ENCODE measurements around the gene PLEKHG5. TPM values are rescaled to one million over a fixed set of nuclear protein-coding genes. Genes with fewer than 3 reads are reported as not detected.

Gene PLEKHG5
- polyA plus RNA-seq, 1 experiment = 4.2 TPM

DNA sequence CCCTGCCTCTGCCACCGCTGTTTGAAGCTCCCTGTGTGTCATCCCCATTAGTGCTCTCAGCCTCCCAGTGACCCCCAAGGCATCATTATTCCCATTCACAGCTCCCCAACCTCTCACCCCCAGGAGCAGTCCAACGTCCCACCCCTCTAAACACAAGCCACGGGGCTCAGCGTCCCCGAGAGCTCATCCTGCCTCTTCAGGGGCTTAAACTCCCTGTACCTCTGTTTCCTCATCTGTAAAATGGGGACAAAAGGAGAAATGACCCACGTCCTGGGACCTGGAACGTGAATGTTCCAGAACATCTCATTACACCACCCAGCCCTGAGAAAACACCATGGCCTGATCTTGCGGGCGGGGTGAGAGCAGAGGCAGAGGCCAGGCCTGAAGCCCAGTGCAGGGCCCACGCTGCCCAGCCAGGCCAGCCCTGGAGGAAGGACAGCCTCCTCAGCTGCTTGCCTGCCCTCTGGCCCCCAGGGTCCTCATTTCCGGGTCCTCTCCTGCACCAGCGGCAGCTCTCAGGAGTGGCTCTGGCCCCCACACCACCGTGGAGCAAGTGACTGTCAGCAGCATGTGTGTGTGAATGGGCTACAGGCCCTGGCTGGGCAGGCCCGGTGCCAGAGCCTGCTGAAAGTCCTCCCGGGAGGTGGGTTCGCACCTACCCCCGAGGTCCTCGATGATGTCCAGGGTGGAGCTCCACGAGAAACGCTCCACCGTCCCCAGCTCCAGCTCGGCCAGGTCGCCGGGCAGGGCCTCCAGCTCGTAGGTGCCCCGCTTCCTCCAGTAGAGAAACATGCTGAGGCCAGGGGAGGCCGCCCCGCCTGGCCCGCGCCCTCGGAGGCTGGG is 14.1 kb upstream of the PLEKHG5 start:
- peaks cover 8% of the 10 kb centered on the region for H3K27me3 ChIP-seq (ENCODE audit: control insufficient read depth, insufficient read depth, low read length)
- TF ChIP-seq, protein P1, sequence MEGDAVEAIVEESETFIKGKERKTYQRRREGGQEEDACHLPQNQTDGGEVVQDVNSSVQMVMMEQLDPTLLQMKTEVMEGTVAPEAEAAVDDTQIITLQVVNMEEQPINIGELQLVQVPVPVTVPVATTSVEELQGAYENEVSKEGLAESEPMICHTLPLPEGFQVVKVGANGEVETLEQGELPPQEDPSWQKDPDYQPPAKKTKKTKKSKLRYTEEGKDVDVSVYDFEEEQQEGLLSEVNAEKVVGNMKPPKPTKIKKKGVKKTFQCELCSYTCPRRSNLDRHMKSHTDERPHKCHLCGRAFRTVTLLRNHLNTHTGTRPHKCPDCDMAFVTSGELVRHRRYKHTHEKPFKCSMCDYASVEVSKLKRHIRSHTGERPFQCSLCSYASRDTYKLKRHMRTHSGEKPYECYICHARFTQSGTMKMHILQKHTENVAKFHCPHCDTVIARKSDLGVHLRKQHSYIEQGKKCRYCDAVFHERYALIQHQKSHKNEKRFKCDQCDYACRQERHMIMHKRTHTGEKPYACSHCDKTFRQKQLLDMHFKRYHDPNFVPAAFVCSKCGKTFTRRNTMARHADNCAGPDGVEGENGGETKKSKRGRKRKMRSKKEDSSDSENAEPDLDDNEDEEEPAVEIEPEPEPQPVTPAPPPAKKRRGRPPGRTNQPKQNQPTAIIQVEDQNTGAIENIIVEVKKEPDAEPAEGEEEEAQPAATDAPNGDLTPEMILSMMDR (IDR thresholded peaks at IDR 0.05; ENCODE audit: low read depth, low read length) = no peak
- H3K9me3 ChIP-seq (ENCODE audit: control insufficient read depth, insufficient read depth, low read length) = no peaks in the 10 kb centered on the region; the same call in 1 of the 2 replicates
- H3K4me3 ChIP-seq (ENCODE audit: low read depth, low read length) = no peak overlapping the region
- no peak for DNase-seq (ENCODE audit: low read depth, low spot score)
- ChIA-PET POLR2A (no interaction called here), CTCF (interaction anchor here (1.3 to 2.0 kb wide), 2 partner anchors 16 to 49 kb away, joined by 4 to 11 read pairs; partner anchors contain the start of gene TAS1R1)
- H3K27ac ChIP-seq (ENCODE audit: low read depth, low read length) = no peak overlapping the region

DNA sequence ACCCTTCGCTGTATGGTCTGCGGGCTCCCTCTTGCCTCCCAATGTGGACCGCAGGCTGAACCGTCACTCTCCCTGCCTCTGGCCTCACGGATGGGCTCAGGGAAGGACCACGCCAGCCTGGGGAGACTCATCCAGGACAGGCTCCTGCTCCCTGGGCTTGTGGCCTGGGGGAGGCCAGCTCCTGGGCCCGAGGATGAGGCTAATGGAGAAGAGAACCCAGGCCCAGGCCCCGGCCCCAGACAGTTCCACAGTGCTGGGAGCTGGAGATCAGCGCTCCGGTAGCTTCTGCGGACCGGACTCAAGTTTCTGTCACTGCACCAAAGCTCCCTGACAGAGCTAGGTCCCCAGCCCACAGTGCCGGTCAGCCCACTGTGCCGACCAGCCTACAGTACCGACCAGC is 13.4 kb upstream of the PLEKHG5 start:
- POLR2A ChIA-PET = no interaction called here
- TF ChIP-seq, protein P1 (IDR thresholded peaks at IDR 0.05; ENCODE audit: low read depth, low read length) = no peak
- DNase-seq (ENCODE audit: low read depth, low spot score) = no peak
- Histone ChIP-seq H3K27me3 (ENCODE audit: control insufficient read depth, insufficient read depth, low read length) (peaks cover 8% of the 10 kb centered on the region), H3K9me3 (ENCODE audit: control insufficient read depth, insufficient read depth, low read length) (no peaks in the 10 kb centered on the region; the same call in 1 of the 2 replicates), H3K4me3 (ENCODE audit: low read depth, low read length) (no peak overlapping the region), H3K27ac (ENCODE audit: low read depth, low read length) (no peak overlapping the region)
- CTCF ChIA-PET = interaction anchor here (1.3 to 2.0 kb wide), 2 partner anchors 15 to 50 kb away, joined by 4 to 11 read pairs; partner anchors contain the start of gene TAS1R1

DNA sequence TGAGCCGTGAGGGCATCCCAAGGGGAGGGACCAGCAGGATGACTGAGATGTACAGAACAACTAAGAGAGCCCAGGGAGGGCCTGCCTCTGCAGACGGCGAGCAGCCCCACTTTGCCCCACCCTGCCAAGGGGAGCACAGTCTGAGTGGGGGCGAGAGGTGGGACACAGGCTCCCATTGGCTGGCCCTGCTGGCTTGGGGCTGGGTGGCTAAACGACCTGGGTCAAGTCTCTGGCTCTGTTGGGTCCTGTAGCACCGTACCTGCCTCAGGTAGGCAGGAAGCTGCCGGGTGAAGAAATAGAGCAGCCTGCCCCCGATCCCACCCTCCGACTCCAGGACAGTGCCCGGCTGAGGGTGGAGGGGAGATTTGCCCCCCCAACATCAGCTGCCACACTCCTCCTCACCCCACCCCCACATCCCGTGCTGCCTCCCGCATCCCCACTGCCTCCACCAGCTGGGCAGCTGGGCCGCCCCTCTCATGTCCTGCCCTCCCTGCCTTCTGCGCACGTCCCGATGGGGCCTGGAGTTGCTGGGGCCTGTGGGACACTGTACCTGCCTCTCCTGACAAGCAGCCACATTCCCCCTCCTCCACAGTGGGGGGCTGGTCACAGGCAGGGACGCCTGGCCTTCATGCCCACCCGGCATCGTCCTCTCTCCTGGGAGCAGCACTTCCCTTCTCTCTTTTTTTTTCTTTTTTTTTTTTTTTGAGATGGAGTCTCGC is 12.6 kb upstream of the PLEKHG5 start:
- Histone ChIP-seq H3K27ac (ENCODE audit: low read depth, low read length) (no peak overlapping the region), H3K27me3 (ENCODE audit: control insufficient read depth, insufficient read depth, low read length) (peaks cover 6% of the 10 kb centered on the region), H3K4me3 (ENCODE audit: low read depth, low read length) (no peak overlapping the region), H3K9me3 (ENCODE audit: control insufficient read depth, insufficient read depth, low read length) (no peaks in the 10 kb centered on the region; the same call in 1 of the 2 replicates)
- ChIA-PET POLR2A (no interaction called here), CTCF (interaction anchor here (1.3 to 2.6 kb wide), 4 partner anchors 14 to 51 kb away, joined by 4 to 11 read pairs (median 8); partner anchors contain the start of gene TAS1R1)
- DNase-seq (ENCODE audit: low read depth, low spot score) = no peak
- TF ChIP-seq, protein P1 (IDR thresholded peaks at IDR 0.05; ENCODE audit: low read depth, low read length) = no peak

DNA sequence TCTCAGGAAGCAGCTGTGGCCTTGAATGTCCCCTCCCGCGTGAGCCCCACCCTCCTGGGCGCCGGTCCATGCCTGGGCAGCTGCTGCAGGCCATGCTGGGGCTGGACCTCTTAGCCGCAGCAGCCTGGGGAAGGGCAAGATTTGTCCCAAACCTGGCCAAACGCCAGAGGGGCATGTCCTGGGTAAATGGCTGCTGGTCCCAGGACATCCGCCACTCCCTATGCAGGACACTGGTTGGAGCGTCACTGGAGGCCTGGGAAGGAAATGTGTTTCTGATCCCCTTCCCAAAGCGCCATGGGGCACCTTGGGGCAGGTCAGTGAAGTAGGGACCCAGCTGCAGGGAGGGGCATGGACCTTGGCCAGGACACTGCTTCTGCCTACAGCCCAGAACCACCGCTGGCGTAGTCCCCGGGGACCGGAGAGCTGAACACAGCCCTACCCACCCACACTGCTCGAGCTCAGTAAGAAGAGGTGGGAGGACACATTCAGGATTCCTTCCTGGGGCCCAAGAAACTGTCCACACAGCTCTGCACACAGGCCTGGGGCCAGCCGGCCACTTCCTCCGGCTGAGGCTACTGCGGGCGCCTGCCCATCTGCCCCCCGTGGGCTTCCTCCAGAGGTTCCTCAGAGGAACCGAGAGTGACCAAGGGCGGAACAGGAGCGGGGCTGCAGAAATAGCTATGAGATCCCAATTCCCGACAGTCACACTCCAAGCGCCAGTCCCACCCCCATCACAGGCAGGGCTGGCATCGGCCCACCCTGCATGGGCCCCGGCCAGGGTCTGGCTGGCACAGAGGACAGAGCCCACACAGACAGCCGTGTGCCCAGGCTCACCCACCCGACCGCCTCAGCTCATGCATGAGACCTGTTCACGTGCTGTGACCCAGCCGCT is 10.8 kb upstream of the PLEKHG5 start:
- POLR2A ChIA-PET = no interaction called here
- CTCF ChIA-PET = interaction anchor here (0.8 to 2.6 kb wide), 4 partner anchors 12 to 144 kb away, joined by 3 to 10 read pairs (median 4); no protein-coding TSS in a partner anchor
- TF ChIP-seq, protein P1 (IDR thresholded peaks at IDR 0.05; ENCODE audit: low read depth, low read length) = no peak
- Histone ChIP-seq H3K27me3 (ENCODE audit: control insufficient read depth, insufficient read depth, low read length) (peaks cover 3% of the 10 kb centered on the region), H3K4me3 (ENCODE audit: low read depth, low read length) (no peak overlapping the region), H3K27ac (ENCODE audit: low read depth, low read length) (no peak overlapping the region), H3K9me3 (ENCODE audit: control insufficient read depth, insufficient read depth, low read length) (no peaks in the 10 kb centered on the region; the same call in 1 of the 2 replicates)
- DNase-seq (ENCODE audit: low read depth, low spot score) = no peak
